Hematopoietic multipotent progenitor cell treated with erythropoietin and hydrocortisone succinate and interleukin-3 and kit ligand, for 4 days (in vitro differentiated cells): ENCODE data around the gene YIF1B.
A peak's percentile ranks its signal among the peaks of the same experiment; 100 is the strongest.
"Not testable (repeated sequence)": the region's sequence is repeated elsewhere in the genome, so short reads cannot be mapped to it uniquely, and the experiment has no call there.

Source experiments
- DNase-seq: peaks from one replicate; pipeline ENCODE4 v3.0.0-alpha.2; 2015

The YIF1B gene

DNA sequence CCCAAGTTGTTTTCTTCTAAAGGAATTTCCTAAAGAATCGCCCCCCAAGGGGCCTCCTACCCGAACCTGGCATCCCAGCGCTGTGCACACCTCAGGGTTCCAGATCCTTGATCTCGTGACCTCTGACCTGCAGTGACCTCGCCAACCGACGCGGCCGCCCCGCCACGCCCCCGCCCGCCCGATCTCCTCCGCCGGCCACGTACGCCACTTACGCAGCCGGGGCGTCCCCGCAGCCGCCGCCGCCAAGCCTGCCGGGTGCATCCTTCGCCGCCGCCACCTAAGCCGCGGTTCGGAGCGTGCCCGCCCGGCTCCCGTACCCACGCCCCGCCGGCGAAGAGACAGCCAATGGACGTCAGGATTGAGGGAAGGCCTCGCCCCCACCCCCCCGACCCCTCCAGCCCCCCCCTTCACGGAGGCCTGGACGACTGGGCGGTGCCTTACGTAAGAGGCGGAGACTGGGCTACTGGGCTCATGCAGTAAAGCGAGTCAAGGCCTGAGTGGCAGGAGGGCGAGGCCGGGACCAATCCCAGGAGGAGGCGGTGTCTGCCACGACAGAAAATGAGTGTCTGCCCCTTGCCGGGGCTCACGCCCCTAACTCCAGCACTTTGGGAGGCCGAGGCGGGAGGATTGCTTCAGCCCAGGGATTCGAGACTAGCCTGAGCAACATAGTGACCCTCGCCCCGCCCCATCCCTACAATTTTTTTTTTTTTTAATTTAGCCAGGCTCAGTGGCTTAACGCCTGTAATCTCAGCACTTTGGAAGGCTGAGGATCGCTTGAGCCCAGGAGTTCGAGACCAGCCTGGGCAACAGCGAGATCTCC is at the start of gene YIF1B:
Gene YIF1B, minus strand, starts transcription at position 291 of the 820 bp plus-strand sequence. Its CDS starts 30 bp downstream, at position 261.
- peak; percentile 99 for DNase-seq

- not testable (repeated sequence) for DNase-seq
Measured at GRCh38 chr19:38362946-38363688, 47.4 kb upstream of the YIF1B start.

GRCh38 chr19:38362076-38362945 is 46.6 kb upstream of the YIF1B start:
- peak; percentile 88 for DNase-seq

- DNase-seq: peak; percentile 93
Measured at GRCh38 chr19:38361633-38362075, 45.9 kb upstream of the YIF1B start.

DNA sequence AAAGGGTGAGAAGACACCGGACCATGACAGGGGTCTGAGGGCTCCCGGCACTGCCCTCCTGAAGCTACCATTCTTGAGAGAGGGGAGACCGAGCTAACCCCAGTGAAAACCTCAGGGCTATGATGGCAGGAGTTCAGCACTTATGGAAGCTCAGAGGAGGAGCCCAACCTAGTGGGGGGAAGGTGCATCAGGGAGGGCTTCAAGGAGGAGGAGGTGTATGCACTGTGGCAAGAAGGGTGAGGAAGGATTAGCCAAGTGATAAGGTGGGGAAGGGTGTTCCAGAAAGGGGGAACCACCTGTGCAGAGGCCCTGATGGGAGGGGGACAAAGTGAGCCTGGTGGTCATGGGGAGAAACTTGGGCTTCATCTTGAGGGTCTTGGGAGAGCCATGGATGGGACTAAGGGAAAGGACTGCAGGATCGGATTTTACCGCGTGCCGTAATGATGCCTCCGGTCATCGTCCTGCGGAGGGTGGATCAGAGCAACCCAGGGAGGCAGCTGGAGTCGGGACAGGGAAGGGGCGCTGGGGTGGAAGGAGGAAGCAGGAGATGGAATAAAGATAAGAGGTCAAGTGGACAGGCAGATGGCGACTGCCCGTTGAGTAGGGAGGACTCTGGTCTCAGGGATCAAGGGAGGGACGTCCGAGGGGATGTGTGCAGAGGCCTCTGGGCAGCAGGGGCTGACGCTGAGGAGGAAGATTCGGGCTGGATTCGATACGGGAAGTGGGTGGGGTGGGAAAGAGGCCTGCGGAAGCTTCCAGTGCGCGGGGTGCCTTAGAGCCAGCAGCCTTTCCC is 45.3 kb upstream of the YIF1B start:
- DNase-seq: no peak

GRCh38 chr19:38360351-38360750 is 44.6 kb upstream of the YIF1B start:
- no peak for DNase-seq

- no peak for DNase-seq
Measured at GRCh38 chr19:38359242-38360021, 43.7 kb upstream of the YIF1B start.

- DNase-seq: no peak
Measured at GRCh38 chr19:38358071-38358470, 42.3 kb upstream of the YIF1B start.

- no peak for DNase-seq
Measured at GRCh38 chr19:38355728-38356725, 40.3 kb upstream of the YIF1B start.

DNA sequence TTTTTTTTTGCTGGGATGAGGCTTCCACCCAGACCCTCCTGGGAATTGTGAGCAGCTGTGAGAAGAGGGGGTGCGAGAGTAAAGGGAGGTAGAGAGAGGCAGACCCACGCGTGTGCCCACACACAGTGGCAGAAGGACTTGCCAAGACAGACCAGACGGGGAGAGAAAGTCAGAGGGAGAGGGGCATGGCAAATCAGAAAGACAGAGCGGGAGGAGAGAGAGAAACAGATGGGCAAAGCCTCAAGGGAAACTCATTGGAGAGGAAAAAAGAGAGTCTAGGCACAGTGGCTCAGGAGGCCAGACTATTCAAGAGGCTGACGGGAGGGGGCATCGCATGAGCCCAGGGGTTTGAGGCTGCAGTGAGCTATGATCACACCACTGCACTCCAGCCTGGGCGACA is 36.9 kb upstream of the YIF1B start:
- no peak for DNase-seq

- DNase-seq: no peak
Measured at GRCh38 chr19:38351865-38352395, 36.2 kb upstream of the YIF1B start.

- no peak for DNase-seq
Measured at GRCh38 chr19:38350883-38351282, 35.1 kb upstream of the YIF1B start.

GRCh38 chr19:38346837-38347236 is 31.1 kb upstream of the YIF1B start:
- DNase-seq: no peak

DNA sequence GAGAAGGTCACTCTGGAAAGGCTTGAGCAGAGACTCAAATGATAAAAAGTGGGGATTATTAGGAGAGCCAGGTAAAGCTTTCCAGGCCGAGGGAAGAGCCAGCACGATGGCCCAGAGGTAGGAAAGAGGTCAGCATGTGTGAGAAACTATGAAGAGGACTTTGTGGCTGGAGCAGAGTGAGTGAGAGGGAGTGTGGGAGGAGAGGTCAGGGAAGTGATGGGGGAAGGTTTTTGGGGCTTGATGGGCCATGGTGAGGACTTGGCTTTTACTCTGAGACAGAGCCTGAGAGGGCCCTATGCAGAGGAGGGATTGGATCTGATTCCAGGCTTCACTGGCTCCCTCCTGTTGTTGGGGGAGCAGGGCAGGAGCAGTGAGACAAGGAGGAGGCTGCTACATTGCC is 25.2 kb upstream of the YIF1B start:
- DNase-seq: no peak

GRCh38 chr19:38339011-38339410 is 23.3 kb upstream of the YIF1B start:
- not testable (repeated sequence) for DNase-seq

GRCh38 chr19:38337360-38337653 is 21.6 kb upstream of the YIF1B start:
- no peak for DNase-seq

GRCh38 chr19:38336638-38337359 is 21.1 kb upstream of the YIF1B start:
- DNase-seq: peak; percentile 99

DNA sequence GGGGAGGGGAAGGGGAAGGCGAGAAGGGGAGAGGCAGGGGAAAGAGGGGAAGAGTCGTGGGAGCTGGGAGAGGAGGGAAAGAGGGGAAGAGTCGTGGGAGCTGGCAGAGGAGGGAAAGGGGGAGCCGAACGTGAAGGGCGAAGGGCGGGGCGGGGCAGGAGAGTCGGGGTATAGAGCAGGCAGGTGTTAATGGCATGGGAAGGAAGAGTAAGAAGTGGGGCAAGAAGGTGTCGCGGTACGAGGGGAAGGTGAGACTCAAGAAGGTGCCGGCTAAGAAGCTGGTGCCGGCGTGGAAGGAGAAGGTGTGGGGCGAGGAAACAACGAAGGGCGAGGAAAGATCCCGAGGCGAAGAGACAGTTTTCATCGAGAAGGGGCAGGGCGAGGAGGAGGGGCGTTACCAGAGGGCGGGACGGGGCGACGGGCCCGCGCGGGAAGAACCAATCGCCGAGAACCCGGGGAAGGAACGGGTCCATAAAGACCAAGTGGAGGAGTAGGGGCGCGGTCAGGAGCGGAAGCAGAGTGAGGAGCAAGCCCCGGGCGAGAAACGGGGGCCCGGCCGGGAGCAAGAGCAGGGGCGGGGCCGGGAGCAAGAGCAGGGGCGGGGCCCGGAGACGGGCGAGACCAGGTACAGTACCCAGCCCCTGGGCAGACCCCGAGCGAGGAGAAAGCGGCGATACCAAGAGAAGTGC is 20.3 kb upstream of the YIF1B start:
- DNase-seq: peak; percentile 99

- DNase-seq: no peak
Measured at GRCh38 chr19:38333245-38333644, 17.5 kb upstream of the YIF1B start.
